HG02852 (cell line): ENCODE results near the gene ENTPD2.
"Not testable (repeated sequence)": the region's sequence is repeated elsewhere in the genome, so short reads cannot be mapped to it uniquely, and the experiment has no call there.

Source experiments
- ATAC-seq: cut with Tn5 transposase; IDR thresholded peaks from one replicate; pipeline ENCODE4 v1.9.1; 2021; ENCODE audit warnings: mild to moderate bottlenecking, moderate library complexity; ENCODE audit not compliant: unreplicated experiment

The ENTPD2 gene

GRCh38 chr9:137004285-137004684 lies 49.6 kb downstream of the ENTPD2 start:
- ATAC-seq, result not testable (repeated sequence)

DNA sequence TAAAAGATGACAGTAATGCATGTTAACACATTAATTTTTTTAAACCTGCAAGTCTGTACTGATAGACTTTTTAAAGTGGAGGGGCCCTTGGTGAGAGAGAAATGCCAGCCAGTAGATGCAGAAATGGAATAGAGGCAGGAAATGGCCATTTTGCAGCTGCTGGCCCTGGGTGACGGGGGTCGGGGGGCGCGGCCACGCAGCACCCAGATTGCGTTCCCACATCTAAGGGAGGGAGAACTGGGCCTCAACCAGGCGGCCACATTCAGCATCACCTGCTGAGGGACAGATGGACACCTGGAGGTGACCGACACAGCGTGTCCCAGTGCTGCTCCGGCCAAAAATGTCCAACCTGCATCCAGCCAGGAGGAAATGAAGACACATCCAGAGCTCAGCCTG lies 51.2 kb downstream of the ENTPD2 start:
- no peak for ATAC-seq

DNA sequence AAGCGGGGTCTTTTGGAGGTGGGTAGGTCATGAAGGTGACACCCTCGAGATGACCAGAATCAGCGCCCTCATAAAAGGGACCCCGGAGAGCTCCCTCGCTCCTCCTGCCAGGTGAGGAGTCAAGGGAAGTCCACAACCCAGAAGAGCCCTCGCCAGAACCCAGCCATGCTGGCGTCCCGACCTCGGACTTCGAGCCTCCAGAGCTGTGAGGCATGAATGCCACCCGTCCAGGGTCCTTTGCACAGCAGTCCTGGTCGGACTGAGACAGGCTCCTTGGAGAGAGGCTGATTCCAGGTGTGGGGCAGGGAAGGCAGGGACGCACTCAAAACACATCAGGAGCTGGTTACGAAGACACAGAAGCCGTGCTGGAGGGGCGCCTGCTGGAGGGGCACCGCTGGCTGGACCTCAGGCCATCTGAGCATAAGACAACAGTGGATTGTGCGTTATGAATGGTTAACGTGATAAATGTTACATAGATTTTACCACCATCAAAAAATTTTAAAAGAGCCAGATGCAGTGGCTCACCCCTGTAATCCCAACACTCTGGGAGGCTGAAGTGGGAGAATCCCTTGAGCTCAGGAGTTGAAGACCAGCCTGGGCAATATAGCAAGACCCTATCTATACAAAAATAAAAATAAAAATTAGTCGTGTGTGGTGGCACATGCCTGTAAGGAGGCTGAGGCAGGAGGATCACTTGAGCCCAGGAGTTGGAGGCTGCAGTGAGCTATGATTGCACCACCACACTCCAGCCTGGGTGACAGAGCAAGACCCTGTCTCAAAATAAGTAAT lies 51.8 kb downstream of the ENTPD2 start:
- ATAC-seq, result no peak

GRCh38 chr9:137000177-137000930 lies 53.5 kb downstream of the ENTPD2 start:
- peak; percentile 73 for ATAC-seq
